Measurements from ENCODE around the gene IER3.
"Not testable (repeated sequence)": the region's sequence is repeated elsewhere in the genome, so short reads cannot be mapped to it uniquely, and the experiment has no call there.

IER3 gene

DNA sequence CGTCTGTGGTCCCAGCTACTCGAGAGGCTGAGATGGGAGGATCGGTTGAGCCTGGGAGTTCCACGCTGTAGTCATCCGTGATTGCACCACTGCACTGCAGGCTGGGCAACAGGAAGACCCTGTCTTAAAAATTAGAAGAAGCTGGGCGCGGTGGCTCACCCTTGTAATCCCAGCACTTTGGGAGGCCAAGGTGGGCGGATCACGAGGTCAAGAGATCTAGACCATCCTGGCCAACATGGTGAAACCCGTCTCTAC lies 22.4 kb downstream of the IER3 start:
- ChIA-PET CTCF (interaction anchor here (0.6 to 18.7 kb wide), 48 partner anchors 9 to 366 kb away, joined by 3 to 692 read pairs (median 5); partner anchors contain the start of genes DHX16, MRPS18B, NRM and PPP1R10), POLR2A (interaction anchor here (0.6 to 10.1 kb wide), 19 partner anchors 9 to 162 kb away, joined by 3 to 235 read pairs (median 6); partner anchors contain the start of genes DHX16, FLOT1 and NRM)
- Histone ChIP-seq H3K36me3 (ENCODE audit: control insufficient read depth in 2 of 2, insufficient read depth in 1 of 2, low read length in 2 of 2) (peaks cover 15 to 44% of the 10 kb centered on the region in 2 experiments), H3K27ac (ENCODE audit: extremely low read depth, low read depth, low read length) (peak overlapping the region; percentile 93), H3K4me3 (ENCODE audit: low read depth, low read length) (peak overlapping the region; percentile 87)
- not testable (repeated sequence) for H3K9me3 ChIP-seq (ENCODE audit: control insufficient read depth, insufficient read depth, low read depth, low read length); H3K4me1 ChIP-seq (ENCODE audit: control insufficient read depth, insufficient read depth, low read length)
- TF ChIP-seq, protein P1, sequence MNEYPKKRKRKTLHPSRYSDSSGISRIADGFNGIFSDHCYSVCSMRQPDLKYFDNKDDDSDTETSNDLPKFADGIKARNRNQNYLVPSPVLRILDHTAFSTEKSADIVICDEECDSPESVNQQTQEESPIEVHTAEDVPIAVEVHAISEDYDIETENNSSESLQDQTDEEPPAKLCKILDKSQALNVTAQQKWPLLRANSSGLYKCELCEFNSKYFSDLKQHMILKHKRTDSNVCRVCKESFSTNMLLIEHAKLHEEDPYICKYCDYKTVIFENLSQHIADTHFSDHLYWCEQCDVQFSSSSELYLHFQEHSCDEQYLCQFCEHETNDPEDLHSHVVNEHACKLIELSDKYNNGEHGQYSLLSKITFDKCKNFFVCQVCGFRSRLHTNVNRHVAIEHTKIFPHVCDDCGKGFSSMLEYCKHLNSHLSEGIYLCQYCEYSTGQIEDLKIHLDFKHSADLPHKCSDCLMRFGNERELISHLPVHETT (tag by site-specific recombination; IDR thresholded peaks at IDR 0.05), result 0 out of 2 replicates have a peak, but pooled peaks have one; percentile 4

DNA sequence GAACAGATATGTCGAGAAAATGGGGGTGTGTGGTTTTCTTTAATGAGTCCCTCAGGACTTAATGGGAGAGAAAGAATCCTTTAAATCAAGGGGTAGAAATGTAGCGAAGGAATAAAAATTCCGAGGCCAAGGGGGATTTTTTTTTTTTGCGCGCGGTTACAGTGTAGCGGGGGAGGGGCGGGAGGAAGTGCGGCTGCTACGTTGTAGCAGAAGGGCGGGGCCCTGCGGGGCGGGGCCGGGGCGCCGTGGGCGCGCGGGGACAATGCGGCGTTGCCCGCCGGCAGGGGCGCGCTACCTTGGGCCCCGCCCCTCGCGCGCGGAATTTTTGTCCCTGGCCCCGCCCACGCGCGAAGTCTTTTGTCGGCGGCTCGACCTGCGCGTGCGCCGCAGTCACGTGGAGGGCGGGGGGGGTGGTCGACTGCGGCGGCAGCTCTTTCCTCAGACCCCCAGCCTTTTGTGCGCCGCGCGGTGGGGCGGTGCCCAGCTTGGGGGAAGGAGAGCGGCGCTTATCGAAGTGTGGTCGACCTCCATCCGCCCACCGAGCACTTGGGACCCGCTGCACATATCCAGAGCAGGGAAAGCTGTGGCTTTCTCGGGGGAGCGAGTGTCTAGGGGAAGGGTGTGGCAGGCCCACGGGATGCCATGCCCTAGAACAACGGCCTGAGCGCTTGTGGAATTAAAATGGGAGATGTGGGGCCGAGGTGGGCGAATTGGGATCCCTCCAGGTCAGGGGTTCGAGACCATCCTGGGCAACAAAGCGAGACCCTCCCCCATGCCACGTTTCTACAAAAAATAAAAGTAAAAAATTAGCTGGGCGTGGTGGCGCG lies 22.9 kb downstream of the IER3 start:
- H3K36me3 ChIP-seq (ENCODE audit: control insufficient read depth in 2 of 2, insufficient read depth in 1 of 2, low read length in 2 of 2), result peaks cover 15 to 44% of the 10 kb centered on the region in 2 experiments
- peaks cover 6% of the 10 kb centered on the region for H3K4me1 ChIP-seq (ENCODE audit: control insufficient read depth, insufficient read depth, low read length)
- ChIA-PET CTCF (interaction anchor here (0.6 to 18.7 kb wide), 39 partner anchors 8 to 366 kb away, joined by 3 to 692 read pairs (median 5); partner anchors contain the start of genes DHX16 and NRM), POLR2A (interaction anchor here (0.6 to 10.1 kb wide), 26 partner anchors 9 to 193 kb away, joined by 3 to 235 read pairs (median 5); partner anchors contain the start of genes DHX16, FLOT1, GNL1 and GTF2H4)
- peak overlapping the region; percentile 93 for H3K27ac ChIP-seq (ENCODE audit: extremely low read depth, low read depth, low read length)
- peak overlapping the region; percentile 87 for H3K4me3 ChIP-seq (ENCODE audit: low read depth, low read length)
- no peaks in the 10 kb centered on the region for H3K9me3 ChIP-seq (ENCODE audit: control insufficient read depth, insufficient read depth, low read depth, low read length)
- TF ChIP-seq ZNF248 (tag by site-specific recombination; IDR thresholded peaks at IDR 0.05) (no peak), OVOL3 (tag by site-specific recombination; IDR thresholded peaks at IDR 0.05) (0 out of 2 replicates have a peak, but pooled peaks have one; percentile 10), ZNF600 (tag by site-specific recombination; IDR thresholded peaks at IDR 0.05) (no peak), ZNF404 (tag by site-specific recombination; IDR thresholded peaks at IDR 0.05) (0 out of 2 replicates have a peak, but pooled peaks have one; percentile 8), ZNF354C (tag by site-specific recombination; IDR thresholded peaks at IDR 0.05; ENCODE audit: borderline replicate concordance, low read depth) (no peak), ZNF610 (tag by site-specific recombination; IDR thresholded peaks at IDR 0.05; ENCODE audit: borderline replicate concordance) (peak; percentile 28; the same call in 1 of the 2 replicates), GLI4 (tag by site-specific recombination; IDR thresholded peaks at IDR 0.05) (no peak), ZNF155 (tag by site-specific recombination; IDR thresholded peaks at IDR 0.05) (no peak), ZNF174 (tag by site-specific recombination; IDR thresholded peaks at IDR 0.05) (no peak), GLIS2 (tag by site-specific recombination; IDR thresholded peaks at IDR 0.05) (peak; percentile 98), ZNF335 (tag by site-specific recombination; conservative IDR thresholded peaks at IDR 0.05) (peak; percentile 35), ZNF501 (tag by site-specific recombination; IDR thresholded peaks at IDR 0.05) (0 out of 2 replicates have a peak, but pooled peaks have one; percentile 69), ZNF184 (tag by site-specific recombination; IDR thresholded peaks at IDR 0.05) (no peak)
- TF ChIP-seq, protein P2, sequence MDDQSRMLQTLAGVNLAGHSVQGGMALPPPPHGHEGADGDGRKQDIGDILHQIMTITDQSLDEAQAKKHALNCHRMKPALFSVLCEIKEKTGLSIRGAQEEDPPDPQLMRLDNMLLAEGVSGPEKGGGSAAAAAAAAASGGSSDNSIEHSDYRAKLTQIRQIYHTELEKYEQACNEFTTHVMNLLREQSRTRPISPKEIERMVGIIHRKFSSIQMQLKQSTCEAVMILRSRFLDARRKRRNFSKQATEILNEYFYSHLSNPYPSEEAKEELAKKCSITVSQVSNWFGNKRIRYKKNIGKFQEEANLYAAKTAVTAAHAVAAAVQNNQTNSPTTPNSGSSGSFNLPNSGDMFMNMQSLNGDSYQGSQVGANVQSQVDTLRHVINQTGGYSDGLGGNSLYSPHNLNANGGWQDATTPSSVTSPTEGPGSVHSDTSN (CRISPR knock-in tag; IDR thresholded peaks at IDR 0.05), result peak; percentile 78; the same call in 1 of the 2 replicates
- TF ChIP-seq, protein P3, sequence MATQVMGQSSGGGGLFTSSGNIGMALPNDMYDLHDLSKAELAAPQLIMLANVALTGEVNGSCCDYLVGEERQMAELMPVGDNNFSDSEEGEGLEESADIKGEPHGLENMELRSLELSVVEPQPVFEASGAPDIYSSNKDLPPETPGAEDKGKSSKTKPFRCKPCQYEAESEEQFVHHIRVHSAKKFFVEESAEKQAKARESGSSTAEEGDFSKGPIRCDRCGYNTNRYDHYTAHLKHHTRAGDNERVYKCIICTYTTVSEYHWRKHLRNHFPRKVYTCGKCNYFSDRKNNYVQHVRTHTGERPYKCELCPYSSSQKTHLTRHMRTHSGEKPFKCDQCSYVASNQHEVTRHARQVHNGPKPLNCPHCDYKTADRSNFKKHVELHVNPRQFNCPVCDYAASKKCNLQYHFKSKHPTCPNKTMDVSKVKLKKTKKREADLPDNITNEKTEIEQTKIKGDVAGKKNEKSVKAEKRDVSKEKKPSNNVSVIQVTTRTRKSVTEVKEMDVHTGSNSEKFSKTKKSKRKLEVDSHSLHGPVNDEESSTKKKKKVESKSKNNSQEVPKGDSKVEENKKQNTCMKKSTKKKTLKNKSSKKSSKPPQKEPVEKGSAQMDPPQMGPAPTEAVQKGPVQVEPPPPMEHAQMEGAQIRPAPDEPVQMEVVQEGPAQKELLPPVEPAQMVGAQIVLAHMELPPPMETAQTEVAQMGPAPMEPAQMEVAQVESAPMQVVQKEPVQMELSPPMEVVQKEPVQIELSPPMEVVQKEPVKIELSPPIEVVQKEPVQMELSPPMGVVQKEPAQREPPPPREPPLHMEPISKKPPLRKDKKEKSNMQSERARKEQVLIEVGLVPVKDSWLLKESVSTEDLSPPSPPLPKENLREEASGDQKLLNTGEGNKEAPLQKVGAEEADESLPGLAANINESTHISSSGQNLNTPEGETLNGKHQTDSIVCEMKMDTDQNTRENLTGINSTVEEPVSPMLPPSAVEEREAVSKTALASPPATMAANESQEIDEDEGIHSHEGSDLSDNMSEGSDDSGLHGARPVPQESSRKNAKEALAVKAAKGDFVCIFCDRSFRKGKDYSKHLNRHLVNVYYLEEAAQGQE (tag by site-specific recombination; IDR thresholded peaks at IDR 0.05), result no peak
- TF ChIP-seq, protein P1 (tag by site-specific recombination; IDR thresholded peaks at IDR 0.05), result no peak; the same call in 1 of the 2 replicates
- TF ChIP-seq, protein P4, sequence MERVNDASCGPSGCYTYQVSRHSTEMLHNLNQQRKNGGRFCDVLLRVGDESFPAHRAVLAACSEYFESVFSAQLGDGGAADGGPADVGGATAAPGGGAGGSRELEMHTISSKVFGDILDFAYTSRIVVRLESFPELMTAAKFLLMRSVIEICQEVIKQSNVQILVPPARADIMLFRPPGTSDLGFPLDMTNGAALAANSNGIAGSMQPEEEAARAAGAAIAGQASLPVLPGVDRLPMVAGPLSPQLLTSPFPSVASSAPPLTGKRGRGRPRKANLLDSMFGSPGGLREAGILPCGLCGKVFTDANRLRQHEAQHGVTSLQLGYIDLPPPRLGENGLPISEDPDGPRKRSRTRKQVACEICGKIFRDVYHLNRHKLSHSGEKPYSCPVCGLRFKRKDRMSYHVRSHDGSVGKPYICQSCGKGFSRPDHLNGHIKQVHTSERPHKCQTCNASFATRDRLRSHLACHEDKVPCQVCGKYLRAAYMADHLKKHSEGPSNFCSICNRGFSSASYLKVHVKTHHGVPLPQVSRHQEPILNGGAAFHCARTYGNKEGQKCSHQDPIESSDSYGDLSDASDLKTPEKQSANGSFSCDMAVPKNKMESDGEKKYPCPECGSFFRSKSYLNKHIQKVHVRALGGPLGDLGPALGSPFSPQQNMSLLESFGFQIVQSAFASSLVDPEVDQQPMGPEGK (tag by site-specific recombination; IDR thresholded peaks at IDR 0.05), result peak; percentile 94
- TF ChIP-seq, protein P5, sequence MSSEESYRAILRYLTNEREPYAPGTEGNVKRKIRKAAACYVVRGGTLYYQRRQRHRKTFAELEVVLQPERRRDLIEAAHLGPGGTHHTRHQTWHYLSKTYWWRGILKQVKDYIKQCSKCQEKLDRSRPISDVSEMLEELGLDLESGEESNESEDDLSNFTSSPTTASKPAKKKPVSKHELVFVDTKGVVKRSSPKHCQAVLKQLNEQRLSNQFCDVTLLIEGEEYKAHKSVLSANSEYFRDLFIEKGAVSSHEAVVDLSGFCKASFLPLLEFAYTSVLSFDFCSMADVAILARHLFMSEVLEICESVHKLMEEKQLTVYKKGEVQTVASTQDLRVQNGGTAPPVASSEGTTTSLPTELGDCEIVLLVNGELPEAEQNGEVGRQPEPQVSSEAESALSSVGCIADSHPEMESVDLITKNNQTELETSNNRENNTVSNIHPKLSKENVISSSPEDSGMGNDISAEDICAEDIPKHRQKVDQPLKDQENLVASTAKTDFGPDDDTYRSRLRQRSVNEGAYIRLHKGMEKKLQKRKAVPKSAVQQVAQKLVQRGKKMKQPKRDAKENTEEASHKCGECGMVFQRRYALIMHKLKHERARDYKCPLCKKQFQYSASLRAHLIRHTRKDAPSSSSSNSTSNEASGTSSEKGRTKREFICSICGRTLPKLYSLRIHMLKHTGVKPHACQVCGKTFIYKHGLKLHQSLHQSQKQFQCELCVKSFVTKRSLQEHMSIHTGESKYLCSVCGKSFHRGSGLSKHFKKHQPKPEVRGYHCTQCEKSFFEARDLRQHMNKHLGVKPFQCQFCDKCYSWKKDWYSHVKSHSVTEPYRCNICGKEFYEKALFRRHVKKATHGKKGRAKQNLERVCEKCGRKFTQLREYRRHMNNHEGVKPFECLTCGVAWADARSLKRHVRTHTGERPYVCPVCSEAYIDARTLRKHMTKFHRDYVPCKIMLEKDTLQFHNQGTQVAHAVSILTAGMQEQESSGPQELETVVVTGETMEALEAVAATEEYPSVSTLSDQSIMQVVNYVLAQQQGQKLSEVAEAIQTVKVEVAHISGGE (tag by site-specific recombination; conservative IDR thresholded peaks at IDR 0.05; ENCODE audit: low read depth), result peak; percentile 52; the same call in 1 of the 2 replicates
